Neutrophil (primary cell): ENCODE results near the gene ZNF469.

Experiments
- H3K27ac ChIP-seq: fragments of 200-600 bp; sonication (generic); 2 replicates; pipeline ENCODE4 v1.5.1; 2016; ENCODE audit warnings: mild to moderate bottlenecking, moderate library complexity
- H3K27me3 ChIP-seq: fragments of 200-600 bp; sonication (generic); 2 replicates; pipeline ENCODE4 v1.6.0; 2016; ENCODE audit warnings: mild to moderate bottlenecking
- H3K36me3 ChIP-seq: fragments of 200-600 bp; sonication (generic); 2 replicates; pipeline ENCODE4 v1.5.1; 2017
- H3K4me1 ChIP-seq, 2 experiments: fragments of 200-600 bp in 1 of 2; sonication (generic) in 1 of 2; 1 replicate in 1 of 2; 2 replicates in 1 of 2; pipeline versions ENCODE4 v1.5.1 to v1.6.1; 2013 to 2016; ENCODE audit warnings: low read depth in 1 of 2, low read length in 1 of 2, mild to moderate bottlenecking in 1 of 2, moderate library complexity in 1 of 2; ENCODE audit not compliant: control insufficient read depth in 1 of 2, insufficient read depth in 1 of 2
- H3K4me3 ChIP-seq, 2 experiments: fragments of 200-600 bp in 1 of 2; sonication (generic) in 1 of 2; 1 replicate in 1 of 2; 2 replicates in 1 of 2; pipeline ENCODE4 v1.5.1; 2013 to 2016; ENCODE audit warnings: low read depth in 1 of 2, low read length in 1 of 2, mild to moderate bottlenecking in 1 of 2, moderate library complexity in 1 of 2
- H3K9me3 ChIP-seq: fragments of 200-600 bp; sonication (generic); 2 replicates; pipeline ENCODE4 v1.5.1; 2016
- CTCF ChIP-seq: fragments of 200-600 bp; sonication (generic); IDR thresholded peaks from 2 replicates; pipeline ENCODE4 v1.5.1; 2016; ENCODE audit warnings: antibody characterized with exemption

Gene ZNF469

GRCh38 chr16:88376835-88377726, 5.7 kb upstream of the ZNF469 start:
- H3K9me3 ChIP-seq: no peaks in the 10 kb centered on the region
- no peaks in the 10 kb centered on the region for H3K36me3 ChIP-seq
- no peak overlapping the region for H3K27ac ChIP-seq
- no peak for TF ChIP-seq CTCF
- H3K27me3 ChIP-seq: peaks cover 11% of the 10 kb centered on the region
- no peaks in the 10 kb centered on the region for H3K4me1 ChIP-seq
- no peak overlapping the region for H3K4me3 ChIP-seq

DNA sequence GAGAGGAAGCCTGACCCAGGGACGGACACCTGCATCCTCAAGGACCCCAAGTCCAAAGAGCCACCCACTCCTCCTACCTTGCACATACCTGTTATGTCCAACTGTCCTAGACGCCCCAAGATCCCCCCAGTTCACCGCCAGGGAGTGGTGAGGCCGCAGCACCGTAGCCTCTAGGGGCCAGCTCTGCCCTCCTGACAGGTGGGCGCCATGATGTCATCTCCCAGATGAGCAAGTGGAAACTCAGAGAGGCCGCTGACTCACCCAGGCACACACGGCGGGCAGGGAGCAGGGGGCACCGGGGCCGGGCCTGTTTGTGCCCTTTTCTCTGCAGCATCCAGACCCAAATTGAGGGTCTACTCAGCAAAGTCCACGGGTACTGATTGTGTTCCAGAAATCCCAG, 4.8 kb upstream of the ZNF469 start:
- H3K27me3 ChIP-seq: peaks cover 19% of the 10 kb centered on the region
- TF ChIP-seq CTCF: no peak
- H3K9me3 ChIP-seq: no peaks in the 10 kb centered on the region
- H3K4me1 ChIP-seq: no peaks in the 10 kb centered on the region
- H3K4me3 ChIP-seq: no peak overlapping the region
- no peaks in the 10 kb centered on the region for H3K36me3 ChIP-seq
- no peak overlapping the region for H3K27ac ChIP-seq

DNA sequence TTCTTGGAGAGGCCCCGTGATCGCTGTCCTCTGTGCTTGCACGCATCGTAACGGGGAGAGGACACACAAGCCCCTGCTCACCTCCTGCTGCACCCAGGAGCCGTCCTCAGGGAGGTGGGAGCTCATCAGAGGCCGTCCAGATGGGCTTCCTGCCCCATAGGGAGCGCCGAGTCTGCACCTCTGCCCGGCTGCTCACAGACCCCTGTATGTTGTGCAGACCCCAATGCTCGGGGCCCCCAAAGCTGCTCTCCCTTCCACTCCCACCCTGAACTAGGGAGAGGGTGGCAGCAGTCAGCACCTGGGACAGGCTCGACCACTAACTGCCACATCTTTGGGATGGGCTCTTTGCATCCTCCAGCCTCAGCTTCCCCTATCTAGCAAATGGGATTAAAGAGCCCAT, 4.4 kb upstream of the ZNF469 start:
- Histone ChIP-seq H3K9me3 (no peaks in the 10 kb centered on the region), H3K27me3 (peaks cover 23% of the 10 kb centered on the region), H3K4me3 (no peak overlapping the region), H3K36me3 (no peaks in the 10 kb centered on the region), H3K4me1 (no peaks in the 10 kb centered on the region), H3K27ac (no peak overlapping the region)
- no peak for TF ChIP-seq CTCF

- no peak overlapping the region for H3K27ac ChIP-seq
Measured at GRCh38 chr16:88378836-88379693, 3.7 kb upstream of the ZNF469 start.

DNA sequence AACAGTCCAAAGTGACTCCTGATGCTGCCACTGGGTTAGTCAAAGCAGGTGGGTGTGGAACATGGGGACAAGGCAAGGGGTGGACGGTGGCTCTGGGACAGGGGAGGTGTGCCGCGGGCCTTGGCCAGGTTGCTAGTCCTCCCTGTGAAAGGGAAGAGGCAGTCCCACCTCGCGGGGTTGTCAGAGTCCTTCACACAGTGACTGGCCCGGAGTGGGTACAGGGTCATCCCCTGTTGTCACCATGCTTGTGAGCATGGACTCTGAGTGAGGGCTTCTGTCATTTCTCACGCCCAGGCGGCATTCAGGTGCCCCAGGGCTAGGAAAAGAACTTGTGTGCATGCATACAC, 3.1 kb upstream of the ZNF469 start:
- Histone ChIP-seq H3K4me3 (no peak overlapping the region), H3K36me3 (no peaks in the 10 kb centered on the region), H3K27ac (no peak overlapping the region), H3K4me1 (no peaks in the 10 kb centered on the region), H3K27me3 (peaks cover 35% of the 10 kb centered on the region), H3K9me3 (no peaks in the 10 kb centered on the region)
- TF ChIP-seq CTCF: no peak

More at GRCh38 chr16:88378836-88379693, 3.7 kb upstream of the ZNF469 start:
- Histone ChIP-seq H3K4me1 (no peaks in the 10 kb centered on the region), H3K4me3 (no peak overlapping the region), H3K9me3 (no peaks in the 10 kb centered on the region), H3K36me3 (no peaks in the 10 kb centered on the region), H3K27me3 (peaks cover 29% of the 10 kb centered on the region)
- no peak for TF ChIP-seq CTCF
